ACC112 (cell line): ENCODE data around the gene INAFM1.
A peak's percentile ranks its signal among the peaks of the same experiment; 100 is the strongest.

Source experiments
- H2AFZ ChIP-seq: fragments of 200-600 bp; sonication (generic); one replicate; pipeline ENCODE4 v1.6.0; 2017; ENCODE audit warnings: antibody characterized with exemption, low read length; ENCODE audit not compliant: unreplicated experiment
- H3K27ac ChIP-seq: fragments of 200-600 bp; sonication (generic); 2 replicates; pipeline ENCODE4 v1.5.1; 2014; ENCODE audit warnings: low read depth, mild to moderate bottlenecking, antibody characterized with exemption, low read length, moderate library complexity
- H3K27me3 ChIP-seq: fragments of 200-600 bp; sonication (generic); 2 replicates; pipeline ENCODE4 v1.6.1; 2014; ENCODE audit warnings: mild to moderate bottlenecking, antibody characterized with exemption, low read length, moderate library complexity, mixed read lengths; ENCODE audit not compliant: insufficient read depth
- H3K36me3 ChIP-seq: fragments of 200-600 bp; sonication (generic); 2 replicates; pipeline ENCODE4 v1.6.1; 2016; ENCODE audit warnings: mild to moderate bottlenecking, antibody characterized with exemption, low read length, moderate library complexity, mixed read lengths; ENCODE audit not compliant: insufficient read depth
- H3K4me1 ChIP-seq: fragments of 200-600 bp; sonication (generic); one replicate; pipeline ENCODE4 v1.6.1; 2016; ENCODE audit warnings: low read length, mixed read lengths; ENCODE audit not compliant: insufficient read depth, unreplicated experiment, control insufficient read depth
- H3K4me3 ChIP-seq: fragments of 200-600 bp; sonication (generic); 2 replicates; pipeline ENCODE4 v1.5.1; 2014; ENCODE audit warnings: mild to moderate bottlenecking, low read depth, low read length
- H3K79me2 ChIP-seq: fragments of 200-600 bp; sonication (generic); one replicate; pipeline ENCODE4 v1.6.0; 2016; ENCODE audit warnings: low read length; ENCODE audit not compliant: control insufficient read depth, unreplicated experiment, insufficient read depth

INAFM1 gene

DNA sequence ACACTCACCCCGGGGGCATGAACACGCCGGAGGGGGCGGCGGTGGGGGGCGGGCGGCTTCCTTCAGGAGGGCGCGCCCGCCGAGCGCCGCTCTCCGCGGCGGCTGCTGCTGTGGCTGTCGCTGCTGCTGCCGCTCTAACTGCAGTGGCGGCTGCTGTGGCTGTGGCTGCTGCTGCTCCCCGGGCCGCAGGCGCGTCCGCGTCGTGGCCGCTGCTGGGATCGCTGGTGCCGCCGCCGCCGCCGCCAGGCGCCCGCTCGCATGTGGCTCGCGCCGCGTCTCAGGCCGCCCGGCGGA, 43.8 kb upstream of the INAFM1 start, which contains the start of gene BBC3:
TSS of gene BBC3 (minus strand) at position 279 of the 294 bp plus-strand sequence. CDS start 2,768 bp downstream, outside the sequence.
- Histone ChIP-seq H3K27ac (peak within 1 kb of the TSS; percentile 49), H3K4me3 (peak within 1 kb of the TSS; percentile 93), H2AFZ (peak within 1 kb of the TSS; percentile 68), H3K27me3 (no peaks in the 10 kb centered on the region), H3K4me1 (peaks cover 20% of the 10 kb centered on the region), H3K79me2 (no peaks in the 10 kb centered on the region), H3K36me3 (no peaks in the 10 kb centered on the region)

DNA sequence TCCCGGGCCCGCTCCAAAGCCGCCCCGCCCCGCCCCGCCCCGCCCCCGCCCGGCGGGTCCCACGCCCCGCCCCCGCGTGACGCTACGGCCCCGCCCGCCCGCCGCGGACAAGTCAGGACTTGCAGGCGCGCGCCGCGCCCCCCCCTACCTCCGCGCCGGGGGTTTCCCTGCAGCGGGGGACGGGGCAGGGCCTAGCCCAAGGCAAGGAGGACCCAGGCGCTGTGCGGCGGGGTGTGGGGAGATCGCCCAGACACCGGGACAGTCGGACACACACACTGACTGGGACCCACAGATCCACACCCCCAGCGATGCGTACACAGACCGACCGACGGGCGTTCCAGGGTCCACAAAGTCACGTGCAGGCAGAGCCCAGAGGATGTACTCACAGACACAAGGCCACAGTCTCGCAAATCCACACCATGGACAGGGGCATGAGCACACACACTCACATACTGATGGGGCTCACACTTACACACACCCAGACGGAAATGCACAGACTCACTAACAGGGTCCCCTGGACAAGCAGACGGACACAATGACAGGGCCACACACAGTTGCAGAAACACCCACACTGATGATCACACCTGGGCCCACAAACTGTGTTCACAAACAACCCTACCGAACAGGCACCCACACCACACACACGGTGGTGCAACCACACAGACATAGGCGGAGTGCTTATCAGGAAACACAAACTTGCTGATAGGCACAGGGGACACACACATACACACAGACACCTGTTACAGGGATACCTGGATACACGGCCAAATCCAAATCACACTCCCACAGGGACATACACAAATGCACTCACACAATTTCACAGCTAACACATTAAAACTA, 43.2 kb upstream of the INAFM1 start:
- Histone ChIP-seq H3K4me3 (peak overlapping the region; percentile 80), H3K27ac (peak overlapping the region; percentile 49), H3K79me2 (no peaks in the 10 kb centered on the region), H3K27me3 (no peaks in the 10 kb centered on the region), H3K4me1 (peaks cover 18% of the 10 kb centered on the region), H2AFZ (no peak overlapping the region), H3K36me3 (no peaks in the 10 kb centered on the region)

DNA sequence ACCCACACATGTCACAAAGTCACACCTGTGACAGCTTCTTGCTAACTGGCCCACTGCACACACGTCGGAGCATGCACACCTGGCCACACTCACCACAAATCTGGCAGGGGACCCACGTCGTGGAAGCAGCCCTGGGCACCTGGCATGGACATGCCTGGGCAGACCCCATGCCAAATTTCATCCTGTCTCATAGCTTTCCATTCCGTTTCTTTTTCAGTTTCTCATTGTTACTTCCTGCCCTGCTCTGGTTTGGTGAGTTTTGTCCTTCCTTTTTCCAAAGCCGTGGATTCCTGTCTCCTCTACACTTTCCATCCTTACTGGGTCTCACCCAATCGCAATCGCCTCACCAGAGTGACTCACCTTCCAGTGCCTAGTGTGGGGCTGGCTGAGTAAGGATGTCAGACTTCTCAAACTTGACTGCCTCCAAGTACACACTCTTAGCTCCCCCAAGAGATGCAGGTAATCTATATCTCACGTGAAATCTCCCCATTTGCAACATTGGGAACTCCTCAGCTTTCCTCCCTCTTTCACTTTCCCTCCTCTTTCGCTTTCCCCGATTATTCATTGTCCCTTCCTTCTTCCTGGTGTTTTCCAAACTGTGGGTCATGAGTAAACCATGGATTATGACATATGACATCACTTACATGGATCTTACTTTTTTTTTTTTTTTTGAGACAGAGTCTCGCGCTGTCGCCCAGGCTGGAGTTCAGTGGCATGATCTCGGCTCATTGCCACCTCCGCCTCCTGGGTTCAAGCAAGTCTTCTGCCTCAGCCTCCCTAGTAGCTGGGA, 42.1 kb upstream of the INAFM1 start:
- H3K27me3 ChIP-seq, result no peaks in the 10 kb centered on the region
- peak overlapping the region; percentile 80 for H3K4me3 ChIP-seq
- no peaks in the 10 kb centered on the region for H3K36me3 ChIP-seq
- no peak overlapping the region for H2AFZ ChIP-seq
- peak overlapping the region; percentile 63 for H3K27ac ChIP-seq
- H3K79me2 ChIP-seq, result no peaks in the 10 kb centered on the region
- H3K4me1 ChIP-seq, result peaks cover 11% of the 10 kb centered on the region

DNA sequence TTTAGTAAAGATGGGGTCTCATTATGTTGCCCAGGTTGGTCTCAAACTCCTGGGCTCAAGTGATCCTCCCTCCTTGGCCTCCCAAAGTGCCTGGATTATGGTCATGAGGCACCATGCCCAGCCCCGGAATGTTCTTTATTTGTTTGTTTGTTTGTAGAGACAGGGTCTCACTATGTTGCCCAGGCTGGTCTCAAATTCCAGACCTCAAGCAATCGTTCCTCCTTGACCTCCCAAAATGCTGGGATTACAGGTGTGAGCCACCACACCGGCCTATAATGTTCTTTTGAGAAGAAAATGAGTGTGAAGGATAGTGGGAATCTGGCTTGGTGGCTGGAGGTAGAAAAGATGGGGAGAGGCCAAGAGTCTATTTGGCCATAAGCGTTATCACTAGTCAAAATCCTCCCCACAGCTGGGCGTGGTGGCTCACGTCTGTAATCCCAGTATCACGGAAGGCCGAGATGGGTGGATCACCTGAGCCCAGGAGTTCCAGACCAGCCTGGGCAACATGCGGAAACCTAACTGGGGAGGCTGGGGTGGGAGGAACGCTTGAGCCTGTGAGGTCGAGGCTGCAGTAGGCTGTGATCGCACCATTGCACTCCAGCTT, 38.5 kb upstream of the INAFM1 start:
- no peak overlapping the region for H2AFZ ChIP-seq
- H3K4me1 ChIP-seq, result peaks cover 14% of the 10 kb centered on the region
- no peak overlapping the region for H3K27ac ChIP-seq
- no peaks in the 10 kb centered on the region for H3K36me3 ChIP-seq
- no peaks in the 10 kb centered on the region for H3K79me2 ChIP-seq
- peaks cover 5% of the 10 kb centered on the region; the same call in 1 of the 2 replicates for H3K27me3 ChIP-seq
- H3K4me3 ChIP-seq, result no peak overlapping the region

DNA sequence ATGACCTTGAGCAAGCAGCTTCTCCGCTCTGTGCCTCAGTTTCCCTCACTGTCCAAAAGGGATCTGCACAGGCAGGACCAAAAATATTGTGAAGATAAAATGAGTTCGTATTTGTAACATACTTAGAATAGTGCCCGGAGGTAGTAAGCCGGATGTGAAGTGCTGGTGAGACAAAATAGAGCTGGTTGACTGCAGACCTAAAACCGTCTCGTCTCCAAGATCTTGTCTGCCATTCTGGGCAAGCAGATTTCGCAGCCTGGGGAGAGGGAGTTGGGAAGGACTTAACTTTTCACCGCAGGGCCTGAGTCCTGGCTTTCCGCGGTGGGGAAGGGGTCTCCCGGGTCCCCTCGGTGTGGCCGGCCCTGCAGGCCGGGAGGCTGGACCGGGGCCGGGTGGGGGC, 35.5 kb upstream of the INAFM1 start:
- Histone ChIP-seq H2AFZ (no peak overlapping the region), H3K36me3 (no peaks in the 10 kb centered on the region), H3K79me2 (no peaks in the 10 kb centered on the region), H3K27ac (no peak overlapping the region), H3K4me1 (peaks cover 8% of the 10 kb centered on the region), H3K27me3 (peaks cover 5% of the 10 kb centered on the region; the same call in 1 of the 2 replicates), H3K4me3 (no peak overlapping the region)

DNA sequence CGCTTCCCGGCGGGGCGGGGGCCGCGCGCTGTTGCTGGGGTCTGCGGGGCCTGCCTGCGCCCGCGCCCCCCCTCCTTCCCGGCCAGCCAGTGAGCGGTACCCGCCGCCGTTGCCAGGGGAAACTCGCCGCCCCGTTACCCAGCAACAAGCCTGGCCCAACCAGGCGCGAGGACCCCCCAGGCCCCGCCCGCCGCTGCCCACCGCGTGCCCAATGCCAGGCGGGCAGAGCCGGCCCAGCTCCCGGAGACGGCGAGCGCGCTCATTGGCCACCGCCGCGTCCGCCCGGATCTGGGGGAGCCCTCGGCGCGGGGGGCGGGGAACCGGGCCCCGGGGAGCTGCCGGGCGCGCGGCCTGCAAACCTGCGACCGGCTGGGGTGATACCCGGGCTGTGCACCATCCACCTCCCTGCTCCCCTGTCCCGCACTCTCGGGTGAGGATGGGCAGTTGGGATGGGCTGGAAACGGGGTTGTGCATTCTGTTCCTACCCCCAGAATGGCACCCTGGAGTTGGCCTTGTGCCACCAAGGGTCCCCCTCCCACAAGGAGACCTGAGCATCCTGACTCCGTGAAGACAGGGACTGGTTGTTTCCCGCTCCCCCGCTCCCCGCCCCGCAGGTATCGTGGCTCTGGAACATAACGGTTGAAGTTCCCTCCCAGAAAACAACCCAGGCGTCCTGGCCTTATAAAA, 34.9 kb upstream of the INAFM1 start:
- Histone ChIP-seq H3K27ac (no peak overlapping the region), H3K79me2 (no peaks in the 10 kb centered on the region), H2AFZ (no peak overlapping the region), H3K4me1 (peaks cover 8% of the 10 kb centered on the region), H3K4me3 (peak overlapping the region; percentile 51), H3K27me3 (peaks cover 5% of the 10 kb centered on the region; the same call in 1 of the 2 replicates), H3K36me3 (no peaks in the 10 kb centered on the region)

DNA sequence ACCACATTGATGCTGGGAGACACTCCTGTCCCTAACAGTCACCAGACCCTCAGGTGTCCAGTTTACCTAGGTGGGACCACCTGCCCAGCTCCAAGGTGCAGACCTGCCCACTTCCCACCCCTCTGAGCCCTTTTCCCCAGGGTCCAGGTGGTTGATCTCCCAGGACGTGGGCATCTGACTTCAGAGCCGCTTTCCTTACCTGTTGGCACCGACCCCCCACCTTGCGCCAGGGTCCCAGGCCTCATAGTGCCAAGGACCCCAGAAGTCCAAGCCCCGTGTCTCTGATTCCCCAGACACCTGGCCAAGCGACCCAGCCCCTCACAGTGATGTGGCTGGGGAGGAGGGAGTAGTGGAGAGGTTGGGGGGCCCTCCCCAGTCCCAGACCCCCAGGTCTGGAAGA, 34.1 kb upstream of the INAFM1 start:
- H3K79me2 ChIP-seq, result no peaks in the 10 kb centered on the region
- H3K27ac ChIP-seq, result no peak overlapping the region
- no peaks in the 10 kb centered on the region for H3K36me3 ChIP-seq
- H3K4me1 ChIP-seq, result peaks cover 8% of the 10 kb centered on the region
- H3K4me3 ChIP-seq, result no peak overlapping the region
- H2AFZ ChIP-seq, result no peak overlapping the region
- peaks cover 5% of the 10 kb centered on the region; the same call in 1 of the 2 replicates for H3K27me3 ChIP-seq

DNA sequence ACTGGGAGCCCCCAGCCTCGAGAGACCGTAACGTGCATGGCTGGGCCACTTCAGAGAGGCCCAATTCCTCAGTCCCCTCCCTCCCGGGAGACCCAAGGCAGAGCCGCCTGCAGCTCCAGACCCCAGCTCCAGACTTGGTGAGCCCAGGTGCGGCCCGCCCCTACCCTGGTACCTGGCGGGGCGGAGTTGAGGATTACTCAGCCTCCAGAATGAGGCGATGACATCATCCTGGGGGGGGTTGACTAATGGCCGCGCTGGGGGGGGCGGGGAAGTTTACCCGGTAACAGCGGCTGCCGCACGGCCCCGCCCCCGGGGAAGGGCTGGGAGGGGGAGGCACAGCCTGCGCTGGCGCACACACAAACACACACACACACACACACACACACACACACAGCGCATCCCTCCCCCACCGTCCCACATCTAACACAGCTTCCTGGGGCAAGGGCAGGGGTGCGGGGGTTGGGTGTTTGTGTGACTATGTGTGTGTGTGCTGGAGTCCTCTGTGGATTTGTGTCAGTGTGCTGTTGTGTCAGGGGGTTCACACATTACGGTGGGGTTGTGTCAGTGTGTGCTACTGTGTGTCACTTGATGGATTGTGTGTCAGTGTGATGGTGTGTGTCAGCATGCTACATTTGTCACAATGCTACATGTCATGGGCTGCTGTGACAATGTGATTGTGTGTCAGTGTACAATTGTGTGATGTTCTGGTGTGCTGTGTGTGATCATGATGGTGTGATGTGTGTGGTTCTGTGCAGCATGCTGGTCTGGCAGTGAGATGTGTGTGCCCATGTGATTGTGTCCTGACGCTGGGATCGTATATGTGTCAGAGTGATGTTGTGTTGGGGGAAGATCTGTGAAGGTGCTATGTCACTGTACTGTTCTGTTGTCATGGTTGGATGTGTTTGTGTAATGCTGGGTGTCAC, 33.4 kb upstream of the INAFM1 start:
- Histone ChIP-seq H2AFZ (no peak overlapping the region), H3K4me3 (no peak overlapping the region), H3K36me3 (no peaks in the 10 kb centered on the region), H3K27ac (no peak overlapping the region), H3K4me1 (peaks cover 8% of the 10 kb centered on the region), H3K27me3 (peaks cover 5% of the 10 kb centered on the region; the same call in 1 of the 2 replicates), H3K79me2 (no peaks in the 10 kb centered on the region)

DNA sequence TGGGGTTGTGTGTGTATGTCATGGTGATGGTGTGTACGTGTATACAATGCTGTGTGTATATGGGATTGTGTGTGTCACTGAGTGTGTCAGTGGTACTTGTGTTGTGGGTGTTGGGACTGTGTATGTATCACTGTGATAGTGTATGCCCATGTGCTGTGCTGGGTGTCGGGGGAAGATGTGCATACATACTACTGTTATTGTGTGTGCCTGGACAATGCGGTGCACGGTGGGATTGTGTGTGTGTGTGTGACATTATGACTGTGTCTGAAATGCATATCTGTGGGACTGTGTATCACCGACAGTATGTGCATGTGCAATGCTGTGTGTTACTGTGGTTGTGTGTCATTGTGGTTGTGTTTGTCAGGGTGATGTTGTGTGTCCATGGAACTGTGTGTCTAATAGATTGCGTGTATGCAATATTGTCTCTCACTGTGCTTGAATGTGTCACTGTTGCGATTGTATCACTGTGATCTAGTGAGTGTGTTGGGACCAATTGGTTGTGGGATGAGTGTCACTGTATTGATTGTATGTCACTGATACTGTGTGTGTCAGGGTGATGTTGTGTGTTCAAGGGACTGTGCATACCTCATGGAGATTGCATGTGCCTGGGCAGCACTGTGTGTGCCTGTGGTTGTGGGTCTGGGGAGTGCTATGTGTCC, 32.6 kb upstream of the INAFM1 start:
- peaks cover 5% of the 10 kb centered on the region; the same call in 1 of the 2 replicates for H3K27me3 ChIP-seq
- peaks cover 8% of the 10 kb centered on the region for H3K4me1 ChIP-seq
- no peaks in the 10 kb centered on the region for H3K36me3 ChIP-seq
- no peaks in the 10 kb centered on the region for H3K79me2 ChIP-seq
- no peak overlapping the region for H3K27ac ChIP-seq
- H3K4me3 ChIP-seq, result no peak overlapping the region
- H2AFZ ChIP-seq, result no peak overlapping the region
